Spleen (tissue), 11 donors: ENCODE results near the gene TAF4. TPM values are rescaled to one million over a fixed set of nuclear protein-coding genes. Genes with fewer than 3 reads are reported as not detected.

ENCODE experiments used
- DNase-seq: peaks from one replicate; pipeline ENCODE4 v3.0.0-alpha.2; 2020
- H3K27ac ChIP-seq, 8 donors: fragments of 200-600 bp; sonication (generic) in 7 of 8; 1 replicate in 4 of 8; 2 replicates in 4 of 8; pipeline versions ENCODE4 v1.5.0 to v1.8.0; 2016 to 2021; ENCODE audit warnings: inconsistent platforms in 4 of 8, mild to moderate bottlenecking in 4 of 8, moderate library complexity in 1 of 8
- H3K27me3 ChIP-seq, 7 donors: fragments of 200-600 bp; sonication (generic) in 6 of 7; replicated peaks in 1 of 7; 1 replicate in 4 of 7; 2 replicates in 3 of 7; pipeline versions ENCODE4 v1.5.0 to v1.8.0; 2016 to 2021; ENCODE audit warnings: inconsistent platforms in 3 of 7, mild to moderate bottlenecking in 1 of 7
- H3K36me3 ChIP-seq, 6 donors: fragments of 200-600 bp; sonication (generic) in 5 of 6; 1 replicate in 4 of 6; 2 replicates in 2 of 6; pipeline versions ENCODE4 v1.5.0 to v1.8.0; 2016 to 2021; ENCODE audit warnings: inconsistent platforms in 2 of 6
- H3K4me1 ChIP-seq, 6 donors: fragments of 200-600 bp; sonication (generic) in 5 of 6; 1 replicate in 3 of 6; 2 replicates in 3 of 6; pipeline versions ENCODE4 v1.5.0 to v1.8.0; 2016 to 2021; ENCODE audit warnings: inconsistent platforms in 3 of 6
- H3K4me3 ChIP-seq, 8 donors: fragments of 200-600 bp; sonication (generic) in 7 of 8; 1 replicate in 4 of 8; 2 replicates in 4 of 8; pipeline versions ENCODE4 v1.5.0 to v1.8.0; 2016 to 2021; ENCODE audit warnings: inconsistent platforms in 4 of 8, mild to moderate bottlenecking in 4 of 8, moderate library complexity in 2 of 8
- H3K9me3 ChIP-seq, 8 donors: fragments of 200-600 bp; sonication (generic) in 7 of 8; 1 replicate in 4 of 8; 2 replicates in 4 of 8; pipeline versions ENCODE4 v1.5.0 to v1.8.0; 2016 to 2021; ENCODE audit warnings: inconsistent platforms in 4 of 8
- CTCF ChIP-seq, 11 experiments: fragments of 200-600 bp in 7 of 11; fragments of 450-650 bp in 4 of 11; sonication (generic) in 4 of 11; IDR thresholded peaks in 8 of 11; conservative IDR thresholded peaks in 3 of 11; 1 replicate in 7 of 11; 2 replicates in 4 of 11; pipeline versions ENCODE4 v1.4.0 to v1.8.0; 2016 to 2021; ENCODE audit warnings: antibody characterized with exemption in 11 of 11, inconsistent platforms in 4 of 11, mild to moderate bottlenecking in 1 of 11
- POLR2A ChIP-seq, 3 donors: fragments of 450-650 bp; IDR thresholded peaks; one replicate each; pipeline ENCODE4 v1.5.1; 2017; ENCODE audit warnings: antibody characterized with exemption in 3 of 3, mild to moderate bottlenecking in 1 of 3
- POLR2AphosphoS5 ChIP-seq, 3 donors: sonication (generic); formaldehyde crosslinking; IDR thresholded peaks; one replicate each; pipeline ENCODE4 v1.5.1; 2017; ENCODE audit warnings: antibody characterized with exemption in 3 of 3
- WGBS, 5 donors: extraction: QIAGEN DNeasy Blood & Tissue Kit in 3 of 5; methylation state at CpG; one replicate each; pipeline versions ENCODE4 v1.1.5 to v1.1.7; 2013 to 2018; 5-methylcytosine and 5-hydroxymethylcytosine counted together
- intact Hi-C: fragments of 100-400 bp; cut with DNase I; formaldehyde crosslinking; loops from one replicate; pipeline ENCODE4 v1.15.0; 2023; ENCODE audit warnings: low total_unique reads
- polyA plus RNA-seq, 3 donors: library from polyadenylated mRNA; stranded (reverse); fragments of 200-250 nt; gene quantifications; one replicate each; pipeline ENCODE4 v1.2.1, GENCODE V29; 2013
- total RNA-seq, 7 donors: library from RNA; depleted of rRNA in 3 of 7; stranded (reverse); fragments of >200 nt in 3 of 7; fragmentation: NEBNext Ultra II Directional in 4 of 7; extraction: Animal tissue kit (Norgen Biotek cat#: 25700) in 4 of 7; gene quantifications; one replicate each; pipeline versions ENCODE4 v1.1.0 to v1.2.1, GENCODE V29; 2016 to 2021
- donor health status: healthy with polysubstance abuse.
- donor health status: DM: no; HTN: no; CAD: no; lungs with moderate emphysema.
- donor health status: DM: no; HTN: no; CAD: no.
- donor health status: Bipolar disorder and iron deficiency.
- donor health status: healthy.
- donor health status: DM: no; HTN: no; CAD: no.
- donor health status: DM: yes; HTN: yes; CAD: no.

TAF4 gene
- total and polyA plus RNA-seq, 10 donors: 4.3 to 28.3 (median 16.5) TPM

- H3K27ac ChIP-seq: no peak overlapping the region
- intact Hi-C loops: no loop called here
- TF ChIP-seq POLR2A (IDR thresholded peaks at IDR 0.05) (no peak), POLR2AphosphoS5 (IDR thresholded peaks at IDR 0.05) (no peak), CTCF (IDR thresholded peaks at IDR 0.05 in 8 of 11, conservative IDR thresholded peaks at IDR 0.05 in 3 of 11) (no peak)
- WGBS, 5 donors: 91 to 97% (median 94%) methylated on average over 13 to 27 of the region's 27 CpGs
- H3K4me1 ChIP-seq: peaks cover 0 to 20% (median 3%) of the 10 kb centered on the region in 6 donors
- peaks cover 0 to 24% (median 18%) of the 10 kb centered on the region in 7 donors for H3K27me3 ChIP-seq
- peaks cover 0 to 4% (median 0%) of the 10 kb centered on the region in 8 donors for H3K9me3 ChIP-seq
- DNase-seq: peak; percentile 27
- no peak overlapping the region for H3K4me3 ChIP-seq
- H3K36me3 ChIP-seq: peaks cover 0 to 34% (median 27%) of the 10 kb centered on the region in 6 donors
These were observed 95.9 kb downstream of the TAF4 start for GRCh38 chr20:61969806-61970205.

DNA sequence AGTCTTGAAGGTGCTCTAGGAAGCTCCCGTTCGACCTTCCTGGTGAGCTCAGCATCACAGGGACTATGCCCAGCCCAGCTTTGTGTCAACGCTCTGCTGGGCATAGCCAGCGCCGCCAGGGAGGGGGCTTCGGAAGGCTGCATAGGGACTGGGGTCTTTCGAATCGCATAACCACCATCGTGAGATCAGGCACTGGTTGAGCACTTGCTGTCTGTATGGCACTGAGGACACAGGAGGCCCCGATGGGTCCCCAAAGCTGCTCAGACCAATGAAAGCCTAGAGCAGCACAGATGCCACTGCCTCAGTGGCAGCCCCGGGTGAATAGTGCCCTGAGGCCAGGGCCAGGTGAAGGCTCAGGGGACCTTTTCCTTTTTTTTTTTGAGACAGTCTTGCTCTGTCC lies 96.7 kb downstream of the TAF4 start:
- peaks cover 0 to 25% (median 20%) of the 10 kb centered on the region in 6 donors for H3K36me3 ChIP-seq
- intact Hi-C loops: no loop called here
- DNase-seq: peak; percentile 35
- H3K27ac ChIP-seq: no peak overlapping the region
- H3K9me3 ChIP-seq: peaks cover 0 to 4% (median 0%) of the 10 kb centered on the region in 8 donors
- H3K27me3 ChIP-seq: peaks cover 0 to 31% (median 19%) of the 10 kb centered on the region in 7 donors
- no peak overlapping the region for H3K4me3 ChIP-seq
- 81 to 92% (median 87%) methylated on average over 11 of the region's 11 CpGs for WGBS, 5 donors
- TF ChIP-seq POLR2AphosphoS5 (IDR thresholded peaks at IDR 0.05) (no peak), POLR2A (IDR thresholded peaks at IDR 0.05) (no peak), CTCF (IDR thresholded peaks at IDR 0.05 in 8 of 11, conservative IDR thresholded peaks at IDR 0.05 in 3 of 11) (no peak)
- H3K4me1 ChIP-seq: peaks cover 0 to 20% (median 3%) of the 10 kb centered on the region in 6 donors

DNA sequence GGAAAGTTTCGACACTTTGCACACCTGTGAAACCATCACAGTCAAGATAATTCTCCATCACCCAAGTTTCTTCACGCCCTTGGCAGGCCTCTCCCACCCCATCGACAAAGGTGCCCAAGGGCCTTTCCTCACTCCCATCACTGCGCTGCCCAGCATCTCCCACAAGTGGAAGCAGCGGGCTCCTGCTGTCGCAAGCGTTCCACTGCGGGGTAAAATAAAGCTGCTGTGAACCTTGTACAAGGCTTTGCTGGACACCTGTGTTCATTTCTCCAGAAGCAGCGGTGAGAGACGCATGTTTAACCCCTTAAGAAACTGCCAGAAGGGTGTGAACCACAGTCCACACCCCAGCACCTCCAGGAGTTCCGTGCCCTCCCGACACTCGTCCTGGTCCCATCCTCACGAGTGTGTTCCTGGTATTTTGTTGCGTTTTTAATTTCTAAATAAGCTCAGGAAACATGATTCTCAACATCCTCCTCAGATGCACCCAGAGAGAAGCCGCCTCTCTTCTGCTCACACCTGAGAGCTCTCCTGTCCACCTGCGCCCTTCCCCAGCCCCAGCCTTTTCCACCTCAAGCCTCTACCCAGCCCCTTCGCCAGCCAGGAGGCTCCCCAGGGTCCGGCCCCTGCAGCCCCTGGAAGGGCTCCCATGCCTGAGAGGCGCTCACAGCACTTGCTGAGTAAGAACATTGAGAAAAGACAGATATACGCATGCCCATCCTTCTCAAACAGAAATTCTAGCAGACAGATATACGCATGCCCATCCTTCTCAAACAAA lies 97.5 kb downstream of the TAF4 start:
- TF ChIP-seq CTCF (IDR thresholded peaks at IDR 0.05 in 8 of 11, conservative IDR thresholded peaks at IDR 0.05 in 3 of 11) (no peak), POLR2AphosphoS5 (IDR thresholded peaks at IDR 0.05) (no peak), POLR2A (IDR thresholded peaks at IDR 0.05) (no peak)
- H3K4me3 ChIP-seq: no peak overlapping the region
- peaks cover 0 to 18% (median 14%) of the 10 kb centered on the region in 6 donors for H3K36me3 ChIP-seq
- H3K27me3 ChIP-seq: peaks cover 0 to 31% (median 19%) of the 10 kb centered on the region in 7 donors
- 82 to 86% (median 86%) methylated on average over 22 of the region's 22 CpGs for WGBS, 5 donors
- DNase-seq: peak; percentile 36
- H3K27ac ChIP-seq: no peak overlapping the region
- H3K4me1 ChIP-seq: peaks cover 0 to 20% (median 3%) of the 10 kb centered on the region in 6 donors
- H3K9me3 ChIP-seq: peaks cover 0 to 4% (median 0%) of the 10 kb centered on the region in 8 donors
- intact Hi-C loops: no loop called here

DNA sequence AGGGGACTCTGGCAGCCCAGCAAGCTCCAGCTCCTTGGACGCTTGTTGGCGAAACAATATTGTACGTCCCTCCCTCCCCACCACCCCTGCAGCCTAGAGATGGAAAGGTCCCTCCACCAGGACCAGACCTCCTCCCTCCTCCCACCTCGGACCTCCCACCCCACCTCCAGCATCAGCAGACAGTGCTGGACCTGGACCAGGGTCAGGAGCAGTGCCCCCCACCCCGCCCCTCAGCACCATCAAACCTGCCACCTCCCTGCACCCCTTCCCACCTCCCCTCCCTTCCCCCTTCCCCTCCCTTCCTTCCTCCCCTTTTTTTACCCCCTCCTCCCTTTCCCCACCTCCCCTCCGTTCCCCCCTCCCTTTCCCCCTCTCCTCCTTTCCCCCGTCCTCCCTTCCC lies 98.4 kb downstream of the TAF4 start:
- TF ChIP-seq CTCF (IDR thresholded peaks at IDR 0.05 in 8 of 11, conservative IDR thresholded peaks at IDR 0.05 in 3 of 11) (no peak), POLR2AphosphoS5 (IDR thresholded peaks at IDR 0.05) (no peak), POLR2A (IDR thresholded peaks at IDR 0.05) (no peak)
- H3K36me3 ChIP-seq: peaks cover 0 to 9% (median 5%) of the 10 kb centered on the region in 6 donors
- DNase-seq: peak; percentile 31
- intact Hi-C loops: no loop called here
- 59 to 74% (median 69%) methylated on average over 5 to 7 of the region's 7 CpGs for WGBS, 5 donors
- peaks cover 0 to 31% (median 19%) of the 10 kb centered on the region in 7 donors for H3K27me3 ChIP-seq
- H3K27ac ChIP-seq: no peak overlapping the region
- H3K4me3 ChIP-seq: no peak overlapping the region
- H3K9me3 ChIP-seq: peaks cover 0 to 3% (median 0%) of the 10 kb centered on the region in 8 donors
- peaks cover 0 to 20% (median 3%) of the 10 kb centered on the region in 6 donors for H3K4me1 ChIP-seq
